ENCODE measurements around the gene TTN. TPM values are rescaled to one million over a fixed set of nuclear protein-coding genes. Genes with fewer than 3 reads are reported as not detected.

Gene TTN
- total RNA-seq, 4 donors from 2014 or later, result 7.6 to 104 (median 10.6) TPM

GRCh38 chr2:178707476-178707875 lies 99.7 kb downstream of the TTN start:
- Histone ChIP-seq H3K36me3 (no peaks in the 10 kb centered on the region), H3K27me3 (no peaks in the 10 kb centered on the region), H3K9me3 (no peaks in the 10 kb centered on the region), H3K4me3 (no peak overlapping the region), H3K27ac (no peak overlapping the region), H3K4me1 (no peaks in the 10 kb centered on the region)
- TF ChIP-seq CTCF (IDR thresholded peaks at IDR 0.05) (no peak), POLR2A (IDR thresholded peaks at IDR 0.05) (no peak)
- DNase-seq, result no peak

- Histone ChIP-seq H3K27me3 (no peaks in the 10 kb centered on the region), H3K9me3 (no peaks in the 10 kb centered on the region), H3K36me3 (no peaks in the 10 kb centered on the region), H3K27ac (no peak overlapping the region), H3K4me3 (no peak overlapping the region), H3K4me1 (no peaks in the 10 kb centered on the region)
- TF ChIP-seq CTCF (IDR thresholded peaks at IDR 0.05) (no peak), POLR2A (IDR thresholded peaks at IDR 0.05) (no peak)
- DNase-seq, result no peak
Observed at GRCh38 chr2:178704876-178705275, 102.3 kb downstream of the TTN start.

- H3K27ac ChIP-seq, result no peak overlapping the region
- H3K27me3 ChIP-seq, result no peaks in the 10 kb centered on the region
- H3K4me1 ChIP-seq, result no peaks in the 10 kb centered on the region
- TF ChIP-seq CTCF (IDR thresholded peaks at IDR 0.05), result no peak
- no peak for TF ChIP-seq POLR2A (IDR thresholded peaks at IDR 0.05)
- no peaks in the 10 kb centered on the region for H3K9me3 ChIP-seq
- H3K4me3 ChIP-seq, result no peak overlapping the region
- DNase-seq, result no peak
- no peaks in the 10 kb centered on the region for H3K36me3 ChIP-seq
Observed at GRCh38 chr2:178702361-178702760, 104.9 kb downstream of the TTN start.

- H3K36me3 ChIP-seq, result no peaks in the 10 kb centered on the region
- H3K4me1 ChIP-seq, result no peaks in the 10 kb centered on the region
- H3K27ac ChIP-seq, result no peak overlapping the region
- TF ChIP-seq CTCF (IDR thresholded peaks at IDR 0.05), result peak; percentile 58 to 87 (median 62)
- TF ChIP-seq POLR2A (IDR thresholded peaks at IDR 0.05), result no peak
- no peak overlapping the region for H3K4me3 ChIP-seq
- DNase-seq, result no peak
- H3K27me3 ChIP-seq, result no peaks in the 10 kb centered on the region
- H3K9me3 ChIP-seq, result no peaks in the 10 kb centered on the region
Observed at GRCh38 chr2:178700922-178701342, 106.3 kb downstream of the TTN start.

- Histone ChIP-seq H3K27ac (no peak overlapping the region), H3K4me1 (no peaks in the 10 kb centered on the region), H3K27me3 (no peaks in the 10 kb centered on the region), H3K36me3 (no peaks in the 10 kb centered on the region), H3K4me3 (no peak overlapping the region), H3K9me3 (no peaks in the 10 kb centered on the region)
- TF ChIP-seq POLR2A (IDR thresholded peaks at IDR 0.05) (no peak), CTCF (IDR thresholded peaks at IDR 0.05) (no peak)
- no peak for DNase-seq
Observed at GRCh38 chr2:178700136-178700535, 107.1 kb downstream of the TTN start.

GRCh38 chr2:178692845-178693244 lies 114.4 kb downstream of the TTN start:
- no peak for DNase-seq
- Histone ChIP-seq H3K4me3 (no peak overlapping the region), H3K4me1 (no peaks in the 10 kb centered on the region), H3K27me3 (no peaks in the 10 kb centered on the region), H3K27ac (no peak overlapping the region), H3K9me3 (no peaks in the 10 kb centered on the region), H3K36me3 (no peaks in the 10 kb centered on the region)
- no peak for TF ChIP-seq CTCF (IDR thresholded peaks at IDR 0.05)
